Fibroblast of pulmonary artery (primary cell): Measurements from ENCODE around the gene CLSTN1.
A peak's percentile ranks its signal among the peaks of the same experiment; 100 is the strongest.

ENCODE experiments used
- DNase-seq: peaks from one replicate; pipeline ENCODE4 v3.0.0-alpha.2; 2010; ENCODE audit warnings: low read depth
- H3K4me3 ChIP-seq: replicated peaks from 2 replicates; pipeline ENCODE4 v1.5.1; 2011; ENCODE audit warnings: low read depth, mild to moderate bottlenecking, control low read depth, low read length, moderate library complexity
- TF ChIP-seq, protein P1 (sequence below): IDR thresholded peaks from 2 replicates; pipeline ENCODE4 v1.5.1; 2011; ENCODE audit warnings: mild to moderate bottlenecking, control low read depth, low read length, inconsistent platforms; ENCODE audit errors: missing control alignments

Gene CLSTN1

DNA sequence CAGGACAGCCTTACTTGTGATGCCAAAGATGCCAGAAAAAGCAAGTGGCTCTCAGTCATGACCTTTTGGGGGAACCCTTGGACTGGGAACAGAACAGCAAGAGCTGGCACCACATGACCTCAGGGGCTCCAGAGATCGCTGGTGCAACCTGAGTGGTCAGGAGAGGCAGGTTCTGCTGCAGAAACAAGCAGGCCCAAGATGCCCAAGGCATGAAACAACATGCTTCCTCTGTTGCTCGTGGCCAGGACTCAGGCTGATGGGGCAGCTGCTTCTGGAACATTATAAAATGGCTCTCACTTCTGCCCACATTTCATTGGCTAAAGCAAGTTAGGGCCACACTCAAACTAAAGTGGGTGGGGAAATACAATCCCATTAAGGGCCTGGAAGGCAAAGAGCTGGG is 17.7 kb upstream of the CLSTN1 start:
- no peak for DNase-seq
- TF ChIP-seq, protein P1, sequence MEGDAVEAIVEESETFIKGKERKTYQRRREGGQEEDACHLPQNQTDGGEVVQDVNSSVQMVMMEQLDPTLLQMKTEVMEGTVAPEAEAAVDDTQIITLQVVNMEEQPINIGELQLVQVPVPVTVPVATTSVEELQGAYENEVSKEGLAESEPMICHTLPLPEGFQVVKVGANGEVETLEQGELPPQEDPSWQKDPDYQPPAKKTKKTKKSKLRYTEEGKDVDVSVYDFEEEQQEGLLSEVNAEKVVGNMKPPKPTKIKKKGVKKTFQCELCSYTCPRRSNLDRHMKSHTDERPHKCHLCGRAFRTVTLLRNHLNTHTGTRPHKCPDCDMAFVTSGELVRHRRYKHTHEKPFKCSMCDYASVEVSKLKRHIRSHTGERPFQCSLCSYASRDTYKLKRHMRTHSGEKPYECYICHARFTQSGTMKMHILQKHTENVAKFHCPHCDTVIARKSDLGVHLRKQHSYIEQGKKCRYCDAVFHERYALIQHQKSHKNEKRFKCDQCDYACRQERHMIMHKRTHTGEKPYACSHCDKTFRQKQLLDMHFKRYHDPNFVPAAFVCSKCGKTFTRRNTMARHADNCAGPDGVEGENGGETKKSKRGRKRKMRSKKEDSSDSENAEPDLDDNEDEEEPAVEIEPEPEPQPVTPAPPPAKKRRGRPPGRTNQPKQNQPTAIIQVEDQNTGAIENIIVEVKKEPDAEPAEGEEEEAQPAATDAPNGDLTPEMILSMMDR: no peak
- no peak overlapping the region for H3K4me3 ChIP-seq

DNA sequence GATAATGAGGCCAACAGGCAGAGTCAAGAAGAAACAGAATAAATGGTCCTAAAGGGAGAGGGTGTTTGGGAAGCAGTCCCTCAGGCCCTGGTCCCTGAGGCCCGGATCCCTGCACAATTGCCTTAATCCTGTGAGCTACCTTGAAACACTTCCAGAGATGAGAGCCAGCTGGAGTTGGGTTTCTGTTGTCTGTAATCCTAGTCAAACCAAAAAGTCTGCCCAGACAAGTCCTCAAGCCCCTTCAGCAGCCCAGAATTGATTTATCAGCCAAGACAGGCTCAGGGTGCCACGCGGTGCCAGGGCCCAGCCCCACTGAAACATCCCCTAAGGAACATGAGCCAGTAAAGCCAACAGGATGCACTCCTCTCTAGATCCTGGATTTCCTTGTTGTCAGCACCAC is 16.4 kb upstream of the CLSTN1 start:
- TF ChIP-seq, protein P1: no peak

DNA sequence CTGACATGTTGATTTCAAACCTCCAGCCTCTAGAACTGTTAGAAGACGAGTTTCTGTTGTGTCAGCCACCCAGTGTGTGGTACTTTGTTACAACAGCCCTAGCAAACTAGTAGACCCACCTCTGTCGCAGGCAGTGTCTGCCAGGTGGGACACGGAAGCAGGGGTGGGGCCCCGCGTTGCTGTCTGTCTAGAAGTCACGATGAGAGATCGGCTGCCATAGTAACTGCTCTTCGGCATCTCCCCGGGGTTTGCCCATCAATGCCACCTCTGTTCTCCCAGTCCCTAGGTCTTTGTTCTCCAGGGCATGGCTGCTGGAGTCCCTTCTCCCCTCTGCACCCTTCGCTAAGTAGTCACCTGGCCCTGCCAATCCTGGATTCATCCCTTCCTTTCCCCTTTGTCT is 15.2 kb upstream of the CLSTN1 start:
- TF ChIP-seq, protein P1: no peak
- no peak overlapping the region for H3K4me3 ChIP-seq
- DNase-seq: no peak

More for the DNA sequence above, 16.4 kb upstream of the CLSTN1 start:
- no peak for DNase-seq
- H3K4me3 ChIP-seq: no peak overlapping the region

DNA sequence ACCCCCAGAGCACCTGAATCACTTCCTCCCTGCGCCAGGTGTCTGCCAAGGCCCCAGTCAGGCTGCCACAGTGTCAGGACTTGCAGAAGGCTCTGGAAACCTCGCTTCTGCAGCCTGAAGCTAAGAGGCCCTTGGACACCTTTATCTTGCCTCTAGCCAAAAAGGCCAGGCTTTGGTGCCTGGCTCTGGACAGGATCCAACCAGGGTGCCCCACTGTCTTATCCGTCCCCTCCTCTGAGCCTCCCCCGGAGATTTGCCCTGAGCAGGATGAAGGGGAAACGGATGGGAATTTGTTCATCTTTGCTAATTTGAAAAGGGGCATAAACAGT is 12.8 kb upstream of the CLSTN1 start:
- DNase-seq: no peak
- no peak overlapping the region for H3K4me3 ChIP-seq
- TF ChIP-seq, protein P1: no peak

DNA sequence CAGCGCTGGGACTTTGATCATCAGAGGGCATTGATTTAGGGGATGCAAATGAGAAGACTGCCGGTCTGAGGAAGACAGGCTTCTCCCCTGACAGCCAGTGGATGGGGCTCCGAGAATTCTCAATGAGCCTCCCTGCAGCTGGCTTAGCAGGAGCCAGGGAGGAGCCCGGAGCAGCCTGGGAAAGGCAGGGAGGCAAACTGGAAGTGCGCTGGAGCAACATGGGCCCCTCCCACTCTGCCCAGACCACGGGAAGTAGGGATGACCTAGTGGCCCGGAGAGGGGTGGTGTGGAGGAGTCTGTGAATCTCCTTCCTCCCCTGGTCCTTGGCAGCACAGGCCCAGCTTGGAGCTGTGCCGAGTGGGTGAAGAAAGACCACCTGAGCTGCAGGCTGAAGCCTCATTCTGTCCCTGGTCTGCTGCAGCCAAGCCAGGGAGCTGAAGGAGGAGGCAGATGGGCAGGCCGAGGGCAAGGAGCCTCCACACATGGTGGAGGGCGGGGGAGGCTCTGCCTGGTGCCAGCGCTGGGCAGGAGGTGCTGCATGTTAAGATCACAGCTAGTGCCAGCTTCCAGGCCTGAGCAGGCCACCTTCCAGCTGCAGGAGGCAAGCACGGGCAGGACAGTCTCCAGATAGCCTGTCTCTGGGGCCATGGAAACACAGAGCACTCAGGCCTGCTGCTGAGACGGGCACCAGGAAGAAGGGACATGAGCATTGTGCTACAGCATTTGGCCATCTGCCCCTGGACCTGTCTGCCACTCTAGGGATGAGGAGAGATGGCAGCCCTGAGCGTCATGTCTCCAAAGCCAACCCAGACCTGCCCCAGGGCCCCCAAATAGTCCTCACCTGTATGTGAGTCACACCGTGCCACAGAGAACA is 12.2 kb upstream of the CLSTN1 start:
- DNase-seq: peak; percentile 52
- TF ChIP-seq, protein P1: no peak
- no peak overlapping the region for H3K4me3 ChIP-seq

DNA sequence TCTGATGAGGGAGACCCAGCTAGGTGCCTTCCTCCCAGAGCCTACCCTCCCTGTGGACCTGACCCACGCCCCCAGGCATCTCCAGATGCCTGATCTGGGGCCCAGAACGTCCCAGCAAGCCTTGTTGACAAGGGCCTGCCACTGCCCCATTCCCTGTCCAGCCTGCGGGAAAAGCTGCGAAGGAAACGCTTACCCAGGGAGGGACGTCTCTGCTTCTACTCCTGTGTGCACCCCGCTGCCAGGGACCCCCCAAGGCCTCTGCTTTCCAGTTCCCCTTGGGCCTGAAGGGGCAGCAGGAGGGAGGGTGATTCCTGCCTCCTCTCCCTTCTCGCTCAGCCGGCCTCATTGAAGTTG is 11.6 kb upstream of the CLSTN1 start:
- TF ChIP-seq, protein P1: no peak
- H3K4me3 ChIP-seq: no peak overlapping the region

DNA sequence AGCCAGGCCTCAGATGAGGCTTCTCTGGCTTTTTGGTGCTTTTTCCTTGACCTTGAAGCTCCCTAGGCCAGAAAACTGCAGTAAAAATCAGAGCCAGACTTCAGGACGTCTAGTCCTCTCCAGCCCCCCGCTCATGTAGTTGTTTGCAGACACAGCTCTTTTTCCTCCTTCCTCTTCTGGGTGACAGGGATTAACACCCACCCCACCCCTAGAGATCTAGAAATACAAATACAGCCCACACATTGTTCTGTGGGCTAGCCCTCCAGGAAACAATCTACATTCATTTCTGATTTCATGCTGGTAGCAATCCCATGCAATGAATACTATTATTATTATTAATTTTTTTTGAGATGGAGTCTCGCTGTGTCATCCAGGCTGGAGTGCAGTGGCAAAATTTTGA is 9.9 kb upstream of the CLSTN1 start:
- TF ChIP-seq, protein P1: no peak
- no peak for DNase-seq
- H3K4me3 ChIP-seq: no peak overlapping the region

More for the DNA sequence above, 11.6 kb upstream of the CLSTN1 start:
- DNase-seq: no peak
